GM12891 (cell line): Measurements from ENCODE around the gene ALK.

ENCODE experiments used
- POLR2A ChIP-seq: IDR thresholded peaks from 2 replicates; pipeline ENCODE4 v1.6.1; 2011; ENCODE audit warnings: low read depth, low read length, control low read depth
- POLR2AphosphoS5 ChIP-seq: IDR thresholded peaks from 2 replicates; pipeline ENCODE4 v1.6.1; 2011; ENCODE audit warnings: low read depth, low read length, control low read depth
- TAF1 ChIP-seq: IDR thresholded peaks from 2 replicates; pipeline ENCODE4 v1.6.1; 2011; ENCODE audit warnings: low read depth, low read length, control low read depth

GRCh38 chr2:29469961-29470360, 451.4 kb downstream of the ALK start:
- no peak for TF ChIP-seq POLR2A
- TF ChIP-seq POLR2AphosphoS5 = no peak
- no peak for TF ChIP-seq TAF1
